GM18867 (cell line): Measurements from ENCODE around the gene CHST14.

Experiments
- ATAC-seq: cut with Tn5 transposase; IDR thresholded peaks from one replicate; pipeline ENCODE4 v1.9.1; 2021; ENCODE audit warnings: mild to moderate bottlenecking, moderate library complexity; ENCODE audit not compliant: unreplicated experiment

The CHST14 gene

GRCh38 chr15:40487816-40488682 is 17.3 kb downstream of the CHST14 start:
- ATAC-seq = no peak

GRCh38 chr15:40489274-40490175 is 18.7 kb downstream of the CHST14 start:
- ATAC-seq = no peak

- ATAC-seq = no peak
Observed at GRCh38 chr15:40493089-40493840, 22.5 kb downstream of the CHST14 start.

- ATAC-seq = no peak
Observed at GRCh38 chr15:40495516-40495915, 24.7 kb downstream of the CHST14 start.

GRCh38 chr15:40498418-40498817 is 27.6 kb downstream of the CHST14 start:
- no peak for ATAC-seq

GRCh38 chr15:40498891-40499290 is 28.1 kb downstream of the CHST14 start:
- ATAC-seq = no peak

GRCh38 chr15:40499931-40500330 is 29.1 kb downstream of the CHST14 start:
- ATAC-seq = no peak

- ATAC-seq = no peak
Observed at GRCh38 chr15:40500568-40501330, 30.0 kb downstream of the CHST14 start.

GRCh38 chr15:40501487-40501886 is 30.7 kb downstream of the CHST14 start:
- no peak for ATAC-seq

GRCh38 chr15:40506964-40507571 is 36.3 kb downstream of the CHST14 start:
- ATAC-seq = no peak

GRCh38 chr15:40508216-40508615 is 37.4 kb downstream of the CHST14 start:
- no peak for ATAC-seq

- no peak for ATAC-seq
Observed at GRCh38 chr15:40510201-40510600, 39.4 kb downstream of the CHST14 start.

GRCh38 chr15:40511093-40511471 is 40.3 kb downstream of the CHST14 start:
- ATAC-seq = peak; percentile 52

GRCh38 chr15:40511472-40512133 is 40.8 kb downstream of the CHST14 start:
- ATAC-seq = peak; percentile 54

GRCh38 chr15:40512440-40512839 is 41.7 kb downstream of the CHST14 start:
- ATAC-seq = no peak

GRCh38 chr15:40513609-40514008 is 42.8 kb downstream of the CHST14 start:
- no peak for ATAC-seq

GRCh38 chr15:40516322-40516721 is 45.5 kb downstream of the CHST14 start:
- ATAC-seq = no peak
